Body of pancreas (tissue), 4 donors: ENCODE results near the gene CENPC. TPM values are rescaled to one million over a fixed set of nuclear protein-coding genes. Genes with fewer than 3 reads are reported as not detected.

Experiments used
- ATAC-seq: fragments of 150-250 bp; one replicate; pipeline ENCODE4 v1.9.1; 2016
- DNase-seq, 4 donors: peaks; one replicate each; pipeline ENCODE4 v3.0.0-alpha.2; 2019
- H3K27ac ChIP-seq, 4 donors: fragments of 200-600 bp; sonication (generic); 1 replicate in 3 of 4; 2 replicates in 1 of 4; pipeline versions ENCODE4 v1.5.1 to v1.6.1; 2016 to 2019; ENCODE audit warnings: mild to moderate bottlenecking in 1 of 4, mixed read lengths in 1 of 4, moderate library complexity in 1 of 4
- H3K27me3 ChIP-seq, 2 donors: fragments of 200-600 bp; sonication (generic); one replicate each; pipeline ENCODE4 v1.6.0; 2016; ENCODE audit warnings: mild to moderate bottlenecking in 1 of 2
- H3K36me3 ChIP-seq, 2 donors: fragments of 200-600 bp; sonication (generic); replicated peaks in 1 of 2; 2 replicates each; pipeline ENCODE4 v1.5.1; 2016; ENCODE audit warnings: low read depth in 2 of 2; ENCODE audit not compliant: insufficient read depth in 1 of 2
- H3K4me1 ChIP-seq: fragments of 200-600 bp; sonication (generic); one replicate; pipeline ENCODE4 v1.6.0; 2016
- H3K4me3 ChIP-seq, 2 donors: fragments of 200-600 bp; sonication (generic); 1 replicate in 1 of 2; 2 replicates in 1 of 2; pipeline ENCODE4 v1.5.1; 2016 to 2019
- H3K9me3 ChIP-seq, 3 donors: fragments of 200-600 bp; sonication (generic); 1 replicate in 2 of 3; 2 replicates in 1 of 3; pipeline ENCODE4 v1.5.1; 2016
- CTCF ChIP-seq, 7 experiments: fragments of 450-650 bp in 4 of 7; fragments of 200-600 bp in 3 of 7; sonication (generic) in 3 of 7; IDR thresholded peaks; one replicate each; pipeline ENCODE4 v1.5.1; 2016 to 2019; ENCODE audit warnings: antibody characterized with exemption in 7 of 7
- POLR2A ChIP-seq, 3 donors: fragments of 450-650 bp; IDR thresholded peaks; one replicate each; pipeline ENCODE4 v1.6.1; 2016; ENCODE audit warnings: antibody characterized with exemption in 3 of 3, mild to moderate bottlenecking in 2 of 3
- WGBS, 2 donors: methylation state at CpG; one replicate each; pipeline ENCODE4 v1.1.5; 2017; 5-methylcytosine and 5-hydroxymethylcytosine counted together
- intact Hi-C: fragments of 100-400 bp; cut with DNase I; formaldehyde crosslinking; loops from one replicate; pipeline ENCODE4 v1.15.1; 2023
- total RNA-seq, 2 donors: library from RNA; depleted of rRNA; stranded (reverse); fragments of >200 nt; gene quantifications; one replicate each; pipeline ENCODE4 v1.1.0, GENCODE V29; 2016

Gene CENPC
- total RNA-seq, 2 donors from 2014 or later = 36.8 to 44.5 TPM

GRCh38 chr4:67566335-67566734 lies 21.0 kb upstream of the CENPC start:
- WGBS, 2 donors = 91 to 100% methylated on average over 3 of the region's 3 CpGs
- no peaks in the 10 kb centered on the region for H3K9me3 ChIP-seq
- no peaks in the 10 kb centered on the region for H3K36me3 ChIP-seq
- no peaks in the 10 kb centered on the region for H3K4me1 ChIP-seq
- TF ChIP-seq CTCF (IDR thresholded peaks at IDR 0.05) (no peak), POLR2A (IDR thresholded peaks at IDR 0.05) (no peak)
- no peaks in the 10 kb centered on the region for H3K27me3 ChIP-seq
- no peak overlapping the region for H3K4me3 ChIP-seq
- no peak for DNase-seq
- H3K27ac ChIP-seq = no peak overlapping the region
- ATAC-seq = no peak
- intact Hi-C loops = no loop called here

- DNase-seq (no peak), ATAC-seq (no peak)
- TF ChIP-seq CTCF (IDR thresholded peaks at IDR 0.05) (no peak), POLR2A (IDR thresholded peaks at IDR 0.05) (no peak)
- Histone ChIP-seq H3K27ac (no peak overlapping the region), H3K4me1 (no peaks in the 10 kb centered on the region), H3K9me3 (no peaks in the 10 kb centered on the region), H3K4me3 (no peak overlapping the region), H3K27me3 (no peaks in the 10 kb centered on the region), H3K36me3 (no peaks in the 10 kb centered on the region)
- intact Hi-C loops = no loop called here
These were observed 20.0 kb upstream of the CENPC start for GRCh38 chr4:67565284-67565683.

GRCh38 chr4:67558493-67558892 lies 13.2 kb upstream of the CENPC start, which contains the start of gene STAP1:
TSS of gene STAP1 (plus strand) at chr4:67558727. CDS start at chr4:67558810, 83 bp downstream.
- Histone ChIP-seq H3K36me3 (no peaks in the 10 kb centered on the region), H3K27ac (no peak within 1 kb of the TSS), H3K27me3 (no peaks in the 10 kb centered on the region), H3K9me3 (no peaks in the 10 kb centered on the region), H3K4me1 (no peaks in the 10 kb centered on the region), H3K4me3 (no peak within 1 kb of the TSS)
- TF ChIP-seq POLR2A (IDR thresholded peaks at IDR 0.05) (no peak), CTCF (IDR thresholded peaks at IDR 0.05) (no peak)
- intact Hi-C loops = loop anchor here (10.0 kb wide), 1 partner anchor 56 kb away; no protein-coding TSS in a partner anchor
- no peak for DNase-seq
- no peak for ATAC-seq
- 60 to 85% methylated on average over 4 of the region's 4 CpGs for WGBS, 2 donors

- ATAC-seq (no peak), DNase-seq (no peak)
- Histone ChIP-seq H3K4me3 (no peak overlapping the region), H3K9me3 (no peaks in the 10 kb centered on the region), H3K4me1 (no peaks in the 10 kb centered on the region), H3K36me3 (no peaks in the 10 kb centered on the region), H3K27me3 (no peaks in the 10 kb centered on the region), H3K27ac (no peak overlapping the region)
- 46 to 53% methylated on average over 2 of the region's 2 CpGs for WGBS, 2 donors
- TF ChIP-seq CTCF (IDR thresholded peaks at IDR 0.05) (no peak), POLR2A (IDR thresholded peaks at IDR 0.05) (no peak)
- intact Hi-C loops = loop anchor here (10.0 kb wide), 1 partner anchor 58 kb away; no protein-coding TSS in a partner anchor
These were observed 11.1 kb upstream of the CENPC start for GRCh38 chr4:67556436-67556835.

- H3K9me3 ChIP-seq = no peaks in the 10 kb centered on the region
- H3K27me3 ChIP-seq = no peaks in the 10 kb centered on the region
- intact Hi-C loops = loop anchor here (10.0 kb wide), 1 partner anchor 59 kb away; no protein-coding TSS in a partner anchor
- H3K4me3 ChIP-seq = no peak overlapping the region
- no peaks in the 10 kb centered on the region for H3K36me3 ChIP-seq
- no peak for DNase-seq
- WGBS, 2 donors = 70% methylated on average over 3 of the region's 3 CpGs
- no peak overlapping the region for H3K27ac ChIP-seq
- H3K4me1 ChIP-seq = no peaks in the 10 kb centered on the region
- ATAC-seq = no peak
- no peak for TF ChIP-seq CTCF (IDR thresholded peaks at IDR 0.05)
- TF ChIP-seq POLR2A (IDR thresholded peaks at IDR 0.05) = no peak
These were observed 10.1 kb upstream of the CENPC start for GRCh38 chr4:67555447-67555846.
